Neural cell (in vitro differentiated cells): ENCODE results near the gene LIPC.

Experiments used
- EP300 ChIP-seq: fragments of 450-650 bp; conservative IDR thresholded peaks from 2 replicates; pipeline ENCODE4 v1.6.1; 2014; ENCODE audit warnings: antibody characterized with exemption, mild to moderate bottlenecking, moderate library complexity; ENCODE audit not compliant: poor library complexity, severe bottlenecking
- EZH2 ChIP-seq: fragments of 200-600, 300-800 bp; shearing (Covaris generic), sonication (generic); IDR thresholded peaks from 2 replicates; pipeline ENCODE4 v1.6.1; 2014; ENCODE audit warnings: antibody characterized with exemption, low read length, borderline replicate concordance, mild to moderate bottlenecking; ENCODE audit not compliant: insufficient read depth, poor library complexity, severe bottlenecking
- MXI1 ChIP-seq: fragments of 450-650 bp; conservative IDR thresholded peaks from 2 replicates; pipeline ENCODE4 v1.6.1; 2014; ENCODE audit warnings: antibody characterized with exemption, mild to moderate bottlenecking; ENCODE audit not compliant: poor library complexity, severe bottlenecking
- POLR2AphosphoS5 ChIP-seq: IDR thresholded peaks from 2 replicates; pipeline ENCODE4 v1.6.1; 2012
- RAD21 ChIP-seq: fragments of 450-650 bp; conservative IDR thresholded peaks from 2 replicates; pipeline ENCODE4 v1.6.1; 2014; ENCODE audit warnings: antibody characterized with exemption, mild to moderate bottlenecking, moderate library complexity
- SMC3 ChIP-seq: fragments of 450-650 bp; conservative IDR thresholded peaks from 2 replicates; pipeline ENCODE4 v1.6.1; 2014; ENCODE audit warnings: antibody characterized with exemption, mild to moderate bottlenecking, moderate library complexity; ENCODE audit not compliant: poor library complexity
- TAF1 ChIP-seq: IDR thresholded peaks from 2 replicates; pipeline ENCODE4 v1.6.1; 2012; ENCODE audit warnings: low read depth
- TF ChIP-seq, protein P1 (sequence below): fragments of 450-650 bp; IDR thresholded peaks from 2 replicates; pipeline ENCODE4 v1.5.1; 2014; ENCODE audit warnings: antibody characterized with exemption, mild to moderate bottlenecking, moderate library complexity; ENCODE audit not compliant: poor library complexity, severe bottlenecking
- TF ChIP-seq, protein P2 (sequence below): IDR thresholded peaks from 2 replicates; pipeline ENCODE4 v1.6.1; 2012; ENCODE audit warnings: borderline replicate concordance

DNA sequence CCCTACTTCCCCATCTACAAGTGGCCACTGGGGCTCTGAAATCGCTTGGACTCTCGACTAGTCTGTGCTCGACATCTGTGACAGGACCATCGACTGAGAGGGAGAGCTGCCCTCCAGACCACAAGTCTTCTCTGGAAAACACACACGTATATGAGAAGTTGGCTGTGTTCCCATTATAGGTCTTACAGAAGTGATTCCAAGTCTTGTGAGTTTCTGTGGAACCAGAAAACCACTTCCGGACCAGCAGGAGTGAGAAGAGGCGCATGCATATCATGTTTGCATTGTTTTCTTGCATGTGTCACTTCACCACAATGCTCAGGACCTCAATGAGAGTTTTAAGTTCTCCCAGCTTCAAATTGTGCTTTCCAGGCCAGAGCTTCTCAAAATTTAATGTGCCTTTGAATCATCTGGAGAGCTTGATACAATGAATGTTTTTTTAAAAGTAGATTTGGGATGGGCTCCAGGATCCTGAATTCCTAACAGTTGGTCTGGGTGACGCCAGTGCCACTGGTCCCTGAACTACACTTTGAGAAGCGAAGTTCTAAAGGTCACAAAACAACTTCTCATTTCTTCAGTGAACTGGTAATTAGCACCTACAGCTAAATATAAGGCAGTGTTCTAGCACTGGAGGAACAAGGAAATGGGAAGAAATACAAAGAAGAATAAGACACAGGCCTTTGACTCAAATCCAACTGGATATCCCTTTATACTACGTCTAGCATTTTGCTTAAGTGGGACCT is 15.7 kb downstream of the LIPC start:
- TF ChIP-seq, protein P1, sequence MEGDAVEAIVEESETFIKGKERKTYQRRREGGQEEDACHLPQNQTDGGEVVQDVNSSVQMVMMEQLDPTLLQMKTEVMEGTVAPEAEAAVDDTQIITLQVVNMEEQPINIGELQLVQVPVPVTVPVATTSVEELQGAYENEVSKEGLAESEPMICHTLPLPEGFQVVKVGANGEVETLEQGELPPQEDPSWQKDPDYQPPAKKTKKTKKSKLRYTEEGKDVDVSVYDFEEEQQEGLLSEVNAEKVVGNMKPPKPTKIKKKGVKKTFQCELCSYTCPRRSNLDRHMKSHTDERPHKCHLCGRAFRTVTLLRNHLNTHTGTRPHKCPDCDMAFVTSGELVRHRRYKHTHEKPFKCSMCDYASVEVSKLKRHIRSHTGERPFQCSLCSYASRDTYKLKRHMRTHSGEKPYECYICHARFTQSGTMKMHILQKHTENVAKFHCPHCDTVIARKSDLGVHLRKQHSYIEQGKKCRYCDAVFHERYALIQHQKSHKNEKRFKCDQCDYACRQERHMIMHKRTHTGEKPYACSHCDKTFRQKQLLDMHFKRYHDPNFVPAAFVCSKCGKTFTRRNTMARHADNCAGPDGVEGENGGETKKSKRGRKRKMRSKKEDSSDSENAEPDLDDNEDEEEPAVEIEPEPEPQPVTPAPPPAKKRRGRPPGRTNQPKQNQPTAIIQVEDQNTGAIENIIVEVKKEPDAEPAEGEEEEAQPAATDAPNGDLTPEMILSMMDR: no peak
- TF ChIP-seq EP300: no peak
- no peak for TF ChIP-seq POLR2AphosphoS5
- TF ChIP-seq EZH2: no peak
- TF ChIP-seq, protein P2, sequence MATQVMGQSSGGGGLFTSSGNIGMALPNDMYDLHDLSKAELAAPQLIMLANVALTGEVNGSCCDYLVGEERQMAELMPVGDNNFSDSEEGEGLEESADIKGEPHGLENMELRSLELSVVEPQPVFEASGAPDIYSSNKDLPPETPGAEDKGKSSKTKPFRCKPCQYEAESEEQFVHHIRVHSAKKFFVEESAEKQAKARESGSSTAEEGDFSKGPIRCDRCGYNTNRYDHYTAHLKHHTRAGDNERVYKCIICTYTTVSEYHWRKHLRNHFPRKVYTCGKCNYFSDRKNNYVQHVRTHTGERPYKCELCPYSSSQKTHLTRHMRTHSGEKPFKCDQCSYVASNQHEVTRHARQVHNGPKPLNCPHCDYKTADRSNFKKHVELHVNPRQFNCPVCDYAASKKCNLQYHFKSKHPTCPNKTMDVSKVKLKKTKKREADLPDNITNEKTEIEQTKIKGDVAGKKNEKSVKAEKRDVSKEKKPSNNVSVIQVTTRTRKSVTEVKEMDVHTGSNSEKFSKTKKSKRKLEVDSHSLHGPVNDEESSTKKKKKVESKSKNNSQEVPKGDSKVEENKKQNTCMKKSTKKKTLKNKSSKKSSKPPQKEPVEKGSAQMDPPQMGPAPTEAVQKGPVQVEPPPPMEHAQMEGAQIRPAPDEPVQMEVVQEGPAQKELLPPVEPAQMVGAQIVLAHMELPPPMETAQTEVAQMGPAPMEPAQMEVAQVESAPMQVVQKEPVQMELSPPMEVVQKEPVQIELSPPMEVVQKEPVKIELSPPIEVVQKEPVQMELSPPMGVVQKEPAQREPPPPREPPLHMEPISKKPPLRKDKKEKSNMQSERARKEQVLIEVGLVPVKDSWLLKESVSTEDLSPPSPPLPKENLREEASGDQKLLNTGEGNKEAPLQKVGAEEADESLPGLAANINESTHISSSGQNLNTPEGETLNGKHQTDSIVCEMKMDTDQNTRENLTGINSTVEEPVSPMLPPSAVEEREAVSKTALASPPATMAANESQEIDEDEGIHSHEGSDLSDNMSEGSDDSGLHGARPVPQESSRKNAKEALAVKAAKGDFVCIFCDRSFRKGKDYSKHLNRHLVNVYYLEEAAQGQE: no peak
- no peak for TF ChIP-seq RAD21
- no peak for TF ChIP-seq TAF1
- no peak for TF ChIP-seq SMC3
- TF ChIP-seq MXI1: no peak
